Erythroblast (primary cell): Measurements from ENCODE around the gene ARL5C.

Experiments used
- GATA1 ChIP-seq: IDR thresholded peaks from 2 replicates; pipeline ENCODE4 v1.6.1; 2011; ENCODE audit warnings: low read depth, mild to moderate bottlenecking, control low read depth, low read length, moderate library complexity
- POLR2A ChIP-seq: IDR thresholded peaks from 2 replicates; pipeline ENCODE4 v1.6.1; 2011; ENCODE audit warnings: mild to moderate bottlenecking, low read length

DNA sequence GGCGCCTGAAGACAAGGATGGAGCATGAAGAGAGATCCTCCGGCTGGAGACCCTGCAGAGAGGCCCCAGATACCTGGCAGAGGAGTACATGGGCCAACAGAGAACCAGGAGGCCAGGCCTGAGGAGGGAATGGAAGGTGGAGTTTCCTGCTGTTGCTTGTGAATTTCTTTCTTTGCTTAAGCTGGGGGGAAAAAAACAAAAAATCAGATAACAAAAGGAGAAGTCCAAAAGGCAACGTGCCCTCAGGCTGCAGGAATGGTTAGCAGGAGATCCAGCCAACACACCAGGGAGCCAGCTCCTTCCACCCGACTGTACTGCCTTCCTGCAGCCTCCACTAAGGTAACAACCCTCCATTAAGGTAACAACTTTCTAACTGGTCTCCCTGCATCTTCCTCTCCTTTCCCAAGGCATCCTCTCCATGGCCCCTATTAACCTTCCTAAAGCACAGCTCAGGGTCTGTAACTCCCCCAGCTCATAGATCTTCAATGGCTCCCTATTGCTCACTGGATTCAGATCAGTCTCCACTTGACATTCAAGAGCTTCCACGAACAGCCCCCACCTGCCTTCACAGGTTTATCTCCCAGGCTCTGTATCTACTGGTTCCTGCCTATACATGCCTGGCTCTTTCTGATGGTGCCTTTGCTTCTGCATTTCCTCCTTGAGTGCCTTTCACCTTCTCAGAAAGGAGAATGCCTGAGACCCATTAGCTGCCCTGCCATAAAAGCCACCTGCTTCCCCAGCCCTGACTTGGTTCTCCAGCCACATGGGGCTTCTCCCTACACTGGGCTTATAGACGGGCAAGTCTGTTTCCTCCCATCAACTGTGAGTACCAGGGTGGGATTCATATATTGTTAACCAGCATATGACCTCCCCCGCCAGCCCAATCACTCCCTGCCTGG is 725 bp upstream of the ARL5C start:
- TF ChIP-seq POLR2A (no peak), GATA1 (no peak)
